Measurements from ENCODE around the gene FRS2. TPM values are rescaled to one million over a fixed set of nuclear protein-coding genes. Genes with fewer than 3 reads are reported as not detected.

Gene FRS2
- total and polyA plus RNA-seq, 10 of the 15 experiments (the other 5 are each of a cell fraction or from before 2014, with no cell fraction given), result 1.1 to 13.1 (median 5.9) TPM

GRCh38 chr12:69508621-69509020 is 38.4 kb downstream of the FRS2 start (continued):
- TF ChIP-seq MAX (IDR thresholded peaks at IDR 0.05; ENCODE audit: low read depth, low read length), result no peak
- TF ChIP-seq ZNF592 (IDR thresholded peaks at IDR 0.05), result no peak
- TF ChIP-seq JUNB (IDR thresholded peaks at IDR 0.05), result no peak
- no peak for TF ChIP-seq IKZF2 (IDR thresholded peaks at IDR 0.05)
- no peak for TF ChIP-seq GABPA (IDR thresholded peaks at IDR 0.05; ENCODE audit: low read depth)
- TF ChIP-seq SIX5 (IDR thresholded peaks at IDR 0.05; ENCODE audit: low read depth, low read length, severe bottlenecking), result no peak
- no peak for TF ChIP-seq ZBTB4 (CRISPR knock-in tag; IDR thresholded peaks at IDR 0.05)

Measured in GM12878 (cell line).